Measurements from ENCODE around the gene S100PBP. TPM values are rescaled to one million over a fixed set of nuclear protein-coding genes. Genes with fewer than 3 reads are reported as not detected.

S100PBP gene
- total and polyA plus RNA-seq, 8 donors = 2.9 to 253 (median 19.8) TPM

GRCh38 chr1:32868806-32869455 is 51.5 kb downstream of the S100PBP start:
- peaks cover 12 to 45% (median 31%) of the 10 kb centered on the region in 4 donors for H3K4me1 ChIP-seq

DNA sequence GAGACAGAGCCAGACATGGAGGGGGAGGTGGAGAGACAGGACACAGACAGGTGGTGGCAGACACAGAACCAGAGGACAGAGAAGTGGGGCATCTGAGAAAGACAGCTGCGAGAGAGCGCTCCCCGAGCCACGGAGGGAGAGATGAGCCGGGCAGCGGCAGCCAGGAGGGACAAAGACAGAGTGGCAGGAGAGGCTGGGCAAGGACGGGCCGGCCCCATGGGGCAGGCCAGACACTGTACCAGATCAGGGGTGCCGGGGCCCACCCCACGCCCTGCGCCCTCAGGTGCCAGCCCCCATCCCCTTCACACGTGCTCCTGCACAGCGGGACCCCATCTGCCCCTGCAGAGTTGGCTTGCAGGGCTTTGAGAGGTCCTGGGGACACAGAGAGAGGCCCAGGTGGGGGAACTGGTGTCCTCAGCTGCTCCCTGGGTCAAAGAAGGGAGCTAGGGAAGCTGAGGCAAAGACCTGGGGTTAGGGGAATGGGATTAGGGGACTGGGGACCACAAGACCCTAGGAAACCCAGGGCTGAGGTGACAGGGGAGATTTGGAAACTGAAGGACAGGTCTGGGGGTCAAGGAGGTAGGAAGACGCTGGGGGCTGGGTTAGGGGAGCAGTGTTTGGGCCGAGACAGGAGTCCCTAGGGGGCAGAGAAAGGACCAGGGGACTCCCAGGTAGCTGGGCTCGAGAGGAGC is 52.6 kb downstream of the S100PBP start:
- 55 to 60% (median 57%) methylated on average over 13 to 16 of the region's 16 CpGs for WGBS, 5 donors
- DNase-seq = no peak
- peak overlapping the region; percentile 39 to 54 (median 46) for H3K4me3 ChIP-seq
- H3K36me3 ChIP-seq = peaks cover 0 to 15% (median 1%) of the 10 kb centered on the region in 4 donors
- no peaks in the 10 kb centered on the region for H3K9me3 ChIP-seq
- peak overlapping the region in 1 of 5 donors; percentile 66 for H3K27ac ChIP-seq
- intact Hi-C loops (cut with DNase I; ENCODE audit: low total_unique reads) = no loop called here
- TF ChIP-seq CTCF (IDR thresholded peaks at IDR 0.05) (no peak), POLR2AphosphoS5 (IDR thresholded peaks at IDR 0.05) (no peak), EP300 (IDR thresholded peaks at IDR 0.05) (no peak), POLR2A (IDR thresholded peaks at IDR 0.05) (no peak)
- H3K4me1 ChIP-seq = peaks cover 12 to 45% (median 31%) of the 10 kb centered on the region in 4 donors
- peaks cover 0 to 39% (median 24%) of the 10 kb centered on the region in 3 donors for H3K27me3 ChIP-seq

More at GRCh38 chr1:32868806-32869455, 51.5 kb downstream of the S100PBP start:
- no peak for TF ChIP-seq POLR2A (IDR thresholded peaks at IDR 0.05)
- no peak for TF ChIP-seq EP300 (IDR thresholded peaks at IDR 0.05)
- TF ChIP-seq CTCF (IDR thresholded peaks at IDR 0.05) = no peak
- TF ChIP-seq POLR2AphosphoS5 (IDR thresholded peaks at IDR 0.05) = no peak
- Histone ChIP-seq H3K27me3 (peaks cover 0 to 39% (median 24%) of the 10 kb centered on the region in 3 donors), H3K9me3 (no peaks in the 10 kb centered on the region), H3K36me3 (peaks cover 0 to 20% (median 8%) of the 10 kb centered on the region in 4 donors), H3K4me3 (no peak overlapping the region), H3K27ac (no peak overlapping the region)
- intact Hi-C loops (cut with DNase I; ENCODE audit: low total_unique reads) = no loop called here
- no peak for DNase-seq
- WGBS, 5 donors = 89 to 97% (median 94%) methylated on average over 9 of the region's 9 CpGs

GRCh38 chr1:32870615-32871363 is 53.3 kb downstream of the S100PBP start, which contains the start of gene FNDC5:
Gene FNDC5, minus strand, starts transcription at chr1:32870912.
- Histone ChIP-seq H3K4me3 (peak within 1 kb of the TSS; percentile 50 to 55 (median 54)), H3K27me3 (peaks cover 0 to 39% (median 24%) of the 10 kb centered on the region in 3 donors), H3K9me3 (no peaks in the 10 kb centered on the region), H3K27ac (peak within 1 kb of the TSS in 1 of 5 donors; percentile 66), H3K4me1 (peaks cover 9 to 39% (median 29%) of the 10 kb centered on the region in 4 donors), H3K36me3 (peaks cover 0 to 15% (median 1%) of the 10 kb centered on the region in 4 donors)
- TF ChIP-seq POLR2AphosphoS5 (IDR thresholded peaks at IDR 0.05) = no peak
- TF ChIP-seq CTCF (IDR thresholded peaks at IDR 0.05) = no peak
- TF ChIP-seq POLR2A (IDR thresholded peaks at IDR 0.05) = no peak
- TF ChIP-seq EP300 (IDR thresholded peaks at IDR 0.05) = no peak
- DNase-seq = peak in 1 of 2 donors; percentile 90
- intact Hi-C loops (cut with DNase I; ENCODE audit: low total_unique reads) = no loop called here
- WGBS, 5 donors = 1 to 4% (median 2%) methylated on average over 17 to 98 of the region's 99 CpGs

Measured in stomach (tissue), 9 donors.